ENCODE measurements around the gene OR1N1. TPM values are rescaled to one million over a fixed set of nuclear protein-coding genes. Genes with fewer than 3 reads are reported as not detected.

The OR1N1 gene
- total and polyA plus RNA-seq, 2 experiments from 2014 or later, result not detected

DNA sequence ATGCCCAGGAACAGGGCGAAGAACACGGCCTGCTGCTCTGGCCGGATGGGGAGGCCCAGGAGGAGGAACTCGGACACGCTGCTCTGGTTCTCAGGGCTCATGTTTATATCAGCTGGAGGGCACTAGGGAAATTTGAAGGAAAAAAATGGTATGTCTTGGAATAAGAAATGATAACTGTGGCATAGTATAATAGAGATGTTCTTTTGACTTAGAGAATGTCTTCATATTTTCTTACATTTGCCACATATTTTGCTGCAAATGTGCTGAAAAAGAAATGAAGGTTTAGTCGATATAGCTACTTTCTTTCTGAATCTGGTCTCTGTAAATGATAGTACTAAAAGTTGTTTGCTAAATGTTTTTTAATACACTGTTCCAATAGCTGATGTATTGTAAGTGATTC, 49.3 kb downstream of the OR1N1 start, which contains the start of gene OR1J1 (continued):
- no peak for TF ChIP-seq CTCF (conservative IDR thresholded peaks at IDR 0.05; ENCODE audit: low read depth in 2 of 2)
- TF ChIP-seq ZNF114 (CRISPR knock-in tag; IDR thresholded peaks at IDR 0.05), result no peak

DNA sequence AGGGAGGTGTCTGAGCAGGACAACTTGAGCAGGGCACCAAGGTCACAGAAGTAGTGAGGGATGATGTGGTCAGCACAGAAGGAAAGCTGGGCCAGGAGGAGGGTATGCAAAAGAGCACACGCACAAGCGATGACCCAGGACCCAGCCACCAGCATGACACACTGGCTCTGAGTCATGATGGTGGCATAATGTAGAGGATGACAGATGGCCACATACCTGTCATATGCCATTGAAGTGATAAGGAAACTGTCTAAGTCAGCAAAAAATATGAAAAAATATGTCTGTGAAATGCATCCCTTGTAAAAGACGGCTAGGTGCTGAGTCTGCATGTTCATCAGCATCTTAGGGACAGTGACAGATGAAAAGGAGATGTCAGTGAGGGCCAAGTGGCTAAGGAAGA, 49.7 kb downstream of the OR1N1 start:
- H3K9me3 Mint-ChIP-seq, result peaks cover 89% of the 10 kb centered on the region

More for the DNA sequence above, 49.7 kb downstream of the OR1N1 start:
- H3K36me3 ChIP-seq (ENCODE audit: insufficient read depth), result no peaks in the 10 kb centered on the region
- H3K4me3 ChIP-seq, result no peak overlapping the region
- no peaks in the 10 kb centered on the region for H3F3A ChIP-seq (replicated peaks; ENCODE audit: low read depth)
- H2AFZ ChIP-seq, result no peak overlapping the region
- H3K4me2 ChIP-seq, result no peak overlapping the region
- no peak for TF ChIP-seq CREB1 (CRISPR knock-in tag; IDR thresholded peaks at IDR 0.05; ENCODE audit: low read depth)
- no peak for TF ChIP-seq POLR2AphosphoS5 (IDR thresholded peaks at IDR 0.05; ENCODE audit: low read depth)
- TF ChIP-seq EZH2phosphoT487 (IDR thresholded peaks at IDR 0.05; ENCODE audit: unreplicated experiment), result no peak
- no peak for DNase-seq (ENCODE audit: low spot score)
- no peak overlapping the region for H3K27ac Mint-ChIP-seq
- H3K4me3 Mint-ChIP-seq, result no peak overlapping the region
- H3K4me1 ChIP-seq (ENCODE audit: insufficient read depth), result no peaks in the 10 kb centered on the region
- peaks cover 6% of the 10 kb centered on the region for H3K27me3 Mint-ChIP-seq (ENCODE audit: insufficient read depth, low read depth, poor library complexity)
- ATAC-seq, result no peak
- no peaks in the 10 kb centered on the region for H4K20me1 ChIP-seq (replicated peaks; ENCODE audit: insufficient read depth)
- no peaks in the 10 kb centered on the region; the same call in 2 of the 3 replicates for H3K36me3 Mint-ChIP-seq (ENCODE audit: low read depth)
- no peaks in the 10 kb centered on the region for H3K27me3 ChIP-seq (ENCODE audit: insufficient read depth)
- no peaks in the 10 kb centered on the region for H3K79me2 ChIP-seq (replicated peaks; ENCODE audit: insufficient read depth)
- no peaks in the 10 kb centered on the region for H3K4me1 Mint-ChIP-seq
- H3K27ac ChIP-seq (ENCODE audit: low read depth), result no peak overlapping the region
- no peaks in the 10 kb centered on the region for H3K9me2 ChIP-seq (ENCODE audit: insufficient read depth)

Other genes starting within 250 kb of the OR1N1 start
- 1.0 and 1.3 TPM in 2 replicates for gene PTGS1, start 156.3 kb downstream of the OR1N1 start, total RNA-seq (2014; rRNA removed; shearing (Covaris generic))
- gene PTGS1, start 156.3 kb downstream of the OR1N1 start, polyA plus RNA-seq (2016; fragmentation: Nextera tagmentation; extraction: Ambion mirVana), result 0.10 and 0.48 TPM in 2 replicates
- not detected in 2 replicates for gene OR1J1, start 49.4 kb downstream of the OR1N1 start, total RNA-seq (2014; rRNA removed; shearing (Covaris generic))
- gene OR1J1, start 49.4 kb downstream of the OR1N1 start, polyA plus RNA-seq (2016; fragmentation: Nextera tagmentation; extraction: Ambion mirVana), result not detected in 2 replicates
- gene OR1J2, start 16.5 kb downstream of the OR1N1 start, total RNA-seq (2014; rRNA removed; shearing (Covaris generic)), result not detected in 2 replicates
- gene OR1J2, start 16.5 kb downstream of the OR1N1 start, polyA plus RNA-seq (2016; fragmentation: Nextera tagmentation; extraction: Ambion mirVana), result not detected in 2 replicates
- gene OR1J4, start 8.2 kb downstream of the OR1N1 start, total RNA-seq (2014; rRNA removed; shearing (Covaris generic)), result not detected in 2 replicates
- gene OR1J4, start 8.2 kb downstream of the OR1N1 start, polyA plus RNA-seq (2016; fragmentation: Nextera tagmentation; extraction: Ambion mirVana), result not detected in 2 replicates
- gene OR1N2, start 25.8 kb upstream of the OR1N1 start, total RNA-seq (2014; rRNA removed; shearing (Covaris generic)), result not detected in 2 replicates
- gene OR1N2, start 25.8 kb upstream of the OR1N1 start, polyA plus RNA-seq (2016; fragmentation: Nextera tagmentation; extraction: Ambion mirVana), result not detected in 2 replicates
- not detected in 2 replicates for gene OR1L8, start 56.1 kb upstream of the OR1N1 start, total RNA-seq (2014; rRNA removed; shearing (Covaris generic))
- gene OR1L8, start 56.1 kb upstream of the OR1N1 start, polyA plus RNA-seq (2016; fragmentation: Nextera tagmentation; extraction: Ambion mirVana), result not detected in 2 replicates
- not detected in 2 replicates for gene OR1Q1, start 87.4 kb upstream of the OR1N1 start, total RNA-seq (2014; rRNA removed; shearing (Covaris generic))
- gene OR1Q1, start 87.4 kb upstream of the OR1N1 start, polyA plus RNA-seq (2016; fragmentation: Nextera tagmentation; extraction: Ambion mirVana), result not detected in 2 replicates
- not detected in 2 replicates for gene OR1B1, start 130.3 kb upstream of the OR1N1 start, total RNA-seq (2014; rRNA removed; shearing (Covaris generic))
- not detected in 2 replicates for gene OR1B1, start 130.3 kb upstream of the OR1N1 start, polyA plus RNA-seq (2016; fragmentation: Nextera tagmentation; extraction: Ambion mirVana)
- gene OR1L1, start 134.4 kb upstream of the OR1N1 start, total RNA-seq (2014; rRNA removed; shearing (Covaris generic)), result not detected in 2 replicates
- gene OR1L1, start 134.4 kb upstream of the OR1N1 start, polyA plus RNA-seq (2016; fragmentation: Nextera tagmentation; extraction: Ambion mirVana), result not detected in 2 replicates
- not detected in 2 replicates for gene OR1L3, start 147.8 kb upstream of the OR1N1 start, total RNA-seq (2014; rRNA removed; shearing (Covaris generic))
- gene OR1L3, start 147.8 kb upstream of the OR1N1 start, polyA plus RNA-seq (2016; fragmentation: Nextera tagmentation; extraction: Ambion mirVana), result not detected in 2 replicates
- not detected in 2 replicates for gene OR1L4, start 196.7 kb upstream of the OR1N1 start, total RNA-seq (2014; rRNA removed; shearing (Covaris generic))
- not detected in 2 replicates for gene OR1L4, start 196.7 kb upstream of the OR1N1 start, polyA plus RNA-seq (2016; fragmentation: Nextera tagmentation; extraction: Ambion mirVana)
- gene OR1L6, start 215.0 kb upstream of the OR1N1 start, total RNA-seq (2014; rRNA removed; shearing (Covaris generic)), result not detected in 2 replicates
- not detected in 2 replicates for gene OR1L6, start 215.0 kb upstream of the OR1N1 start, polyA plus RNA-seq (2016; fragmentation: Nextera tagmentation; extraction: Ambion mirVana)